ENCODE results near the gene MYCBP2.

DNA sequence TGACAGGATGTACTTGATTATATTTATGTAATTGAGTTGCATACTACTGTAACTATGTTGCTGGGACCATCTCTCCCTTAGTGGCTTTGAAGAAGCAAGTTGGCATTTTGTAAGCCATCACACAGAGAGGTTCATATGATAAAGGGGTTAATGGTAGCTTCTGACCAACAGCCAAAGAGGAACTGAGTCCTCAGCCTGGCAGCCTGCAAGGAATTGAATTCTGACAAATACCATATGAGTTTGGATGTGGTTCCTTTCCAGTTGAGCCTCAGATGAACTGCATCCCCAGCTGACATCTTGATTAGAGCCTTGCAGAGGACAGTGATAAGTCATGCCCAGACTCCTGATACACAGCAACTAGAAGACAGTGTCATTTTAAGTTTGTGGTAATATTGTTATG is 8.6 kb upstream of the MYCBP2 start:
- no peak for TF ChIP-seq POLR2A (IDR thresholded peaks at IDR 0.05)
- TF ChIP-seq, protein P1, sequence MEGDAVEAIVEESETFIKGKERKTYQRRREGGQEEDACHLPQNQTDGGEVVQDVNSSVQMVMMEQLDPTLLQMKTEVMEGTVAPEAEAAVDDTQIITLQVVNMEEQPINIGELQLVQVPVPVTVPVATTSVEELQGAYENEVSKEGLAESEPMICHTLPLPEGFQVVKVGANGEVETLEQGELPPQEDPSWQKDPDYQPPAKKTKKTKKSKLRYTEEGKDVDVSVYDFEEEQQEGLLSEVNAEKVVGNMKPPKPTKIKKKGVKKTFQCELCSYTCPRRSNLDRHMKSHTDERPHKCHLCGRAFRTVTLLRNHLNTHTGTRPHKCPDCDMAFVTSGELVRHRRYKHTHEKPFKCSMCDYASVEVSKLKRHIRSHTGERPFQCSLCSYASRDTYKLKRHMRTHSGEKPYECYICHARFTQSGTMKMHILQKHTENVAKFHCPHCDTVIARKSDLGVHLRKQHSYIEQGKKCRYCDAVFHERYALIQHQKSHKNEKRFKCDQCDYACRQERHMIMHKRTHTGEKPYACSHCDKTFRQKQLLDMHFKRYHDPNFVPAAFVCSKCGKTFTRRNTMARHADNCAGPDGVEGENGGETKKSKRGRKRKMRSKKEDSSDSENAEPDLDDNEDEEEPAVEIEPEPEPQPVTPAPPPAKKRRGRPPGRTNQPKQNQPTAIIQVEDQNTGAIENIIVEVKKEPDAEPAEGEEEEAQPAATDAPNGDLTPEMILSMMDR (IDR thresholded peaks at IDR 0.05) = no peak
- no peak for TF ChIP-seq EP300 (IDR thresholded peaks at IDR 0.05)
